H7 (cell line): Measurements from ENCODE around the gene NFS1. TPM values are rescaled to one million over a fixed set of nuclear protein-coding genes. Genes with fewer than 3 reads are reported as not detected.
"Not testable (repeated sequence)": the region's sequence is repeated elsewhere in the genome, so short reads cannot be mapped to it uniquely, and the experiment has no call there.

Source experiments
- DNase-seq: peaks from one replicate; pipeline ENCODE4 v3.0.0; 2012
- H3K27me3 ChIP-seq: 2 replicates; pipeline ENCODE4 v1.6.0; 2011; ENCODE audit warnings: mild to moderate bottlenecking, low read length; ENCODE audit not compliant: control insufficient read depth, insufficient read depth
- H3K36me3 ChIP-seq: replicated peaks from 2 replicates; pipeline ENCODE4 v1.5.1; 2011; ENCODE audit warnings: low read length; ENCODE audit not compliant: control insufficient read depth, insufficient read depth
- H3K4me3 ChIP-seq: 2 replicates; pipeline ENCODE4 v1.5.1; 2011; ENCODE audit warnings: low read depth, mild to moderate bottlenecking, control low read depth, low read length, moderate library complexity; ENCODE audit not compliant: insufficient read depth
- total RNA-seq: library from RNA; depleted of rRNA; stranded (reverse); fragments of >200 nt; shearing (Covaris generic); gene quantifications from 2 replicates; pipeline ENCODE4 v1.2.3, GENCODE V29; 2014

Gene NFS1
- total RNA-seq, 1 experiment from 2014 or later, result 60.6 TPM

DNA sequence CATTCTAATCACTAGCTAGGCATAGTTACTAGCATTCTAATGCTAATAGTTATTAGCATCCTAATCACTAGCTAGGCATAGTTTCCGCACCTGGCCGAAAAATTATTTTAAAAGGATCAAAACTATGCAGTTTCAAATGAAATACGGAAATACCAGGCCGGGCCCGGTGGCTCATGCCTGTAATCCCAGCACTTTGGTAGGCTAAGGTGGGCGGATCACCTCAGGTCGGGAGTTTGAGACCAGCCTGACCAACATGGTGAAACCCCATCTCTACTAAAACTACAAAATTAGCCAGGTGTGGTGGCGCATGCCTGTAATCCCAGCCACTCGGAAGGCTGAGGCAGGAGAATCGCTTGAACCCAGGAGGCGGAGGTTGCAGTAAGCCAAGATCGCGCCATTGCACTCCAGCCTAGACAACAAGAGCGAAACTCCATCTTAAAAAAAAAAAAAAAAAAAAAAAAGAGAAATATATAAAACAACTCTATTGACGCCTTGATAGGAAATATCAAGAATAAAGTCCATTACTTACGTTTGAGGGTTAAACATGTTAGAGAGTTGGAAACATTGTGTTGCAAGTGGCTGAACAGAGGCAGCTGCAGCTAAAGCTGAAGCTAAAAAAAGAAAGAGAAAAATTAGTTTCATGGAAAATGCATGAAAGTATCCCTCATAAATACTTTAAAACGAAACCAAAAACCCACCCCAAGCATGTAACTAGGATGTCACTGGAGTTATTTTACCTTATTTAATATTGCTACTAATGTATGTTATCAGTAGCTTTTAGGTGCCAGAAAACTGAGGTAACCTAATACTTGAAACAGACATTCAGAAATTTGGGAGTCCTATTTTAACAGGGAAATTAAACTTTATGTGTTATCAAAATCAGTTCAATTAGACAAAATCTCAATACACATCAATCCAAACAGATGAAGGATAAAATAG lies 7.7 kb upstream of the NFS1 start:
- H3K4me3 ChIP-seq, H3K27me3 ChIP-seq, DNase-seq: not testable (repeated sequence)
- H3K36me3 ChIP-seq, result peaks cover 49% of the 10 kb centered on the region

DNA sequence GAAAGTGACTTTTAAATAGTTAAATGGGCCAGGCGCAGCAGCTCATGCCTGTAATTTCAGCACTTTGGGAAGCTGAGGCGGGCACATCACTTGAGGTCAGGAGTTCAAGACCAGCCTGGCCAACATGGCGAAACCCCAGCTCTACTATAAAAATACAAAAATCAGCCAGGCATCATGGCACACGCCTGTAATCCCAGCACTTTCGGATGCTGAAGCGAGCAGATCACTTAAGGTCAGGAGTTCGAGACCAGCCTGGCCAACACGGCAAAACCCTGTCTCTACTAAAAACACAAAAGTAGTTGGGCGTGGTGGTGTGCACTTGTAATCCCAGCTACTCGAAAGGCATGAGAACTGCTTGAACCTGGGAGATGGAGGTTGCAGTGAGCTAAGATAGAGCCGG lies 6.7 kb upstream of the NFS1 start:
- not testable (repeated sequence) for DNase-seq, H3K4me3 ChIP-seq, H3K27me3 ChIP-seq
- peaks cover 42% of the 10 kb centered on the region for H3K36me3 ChIP-seq

GRCh38 chr20:35704514-35705261 lies 5.5 kb upstream of the NFS1 start:
- Histone ChIP-seq H3K27me3 (no peaks in the 10 kb centered on the region), H3K36me3 (peaks cover 37% of the 10 kb centered on the region), H3K4me3 (no peak overlapping the region)
- DNase-seq, result no peak

DNA sequence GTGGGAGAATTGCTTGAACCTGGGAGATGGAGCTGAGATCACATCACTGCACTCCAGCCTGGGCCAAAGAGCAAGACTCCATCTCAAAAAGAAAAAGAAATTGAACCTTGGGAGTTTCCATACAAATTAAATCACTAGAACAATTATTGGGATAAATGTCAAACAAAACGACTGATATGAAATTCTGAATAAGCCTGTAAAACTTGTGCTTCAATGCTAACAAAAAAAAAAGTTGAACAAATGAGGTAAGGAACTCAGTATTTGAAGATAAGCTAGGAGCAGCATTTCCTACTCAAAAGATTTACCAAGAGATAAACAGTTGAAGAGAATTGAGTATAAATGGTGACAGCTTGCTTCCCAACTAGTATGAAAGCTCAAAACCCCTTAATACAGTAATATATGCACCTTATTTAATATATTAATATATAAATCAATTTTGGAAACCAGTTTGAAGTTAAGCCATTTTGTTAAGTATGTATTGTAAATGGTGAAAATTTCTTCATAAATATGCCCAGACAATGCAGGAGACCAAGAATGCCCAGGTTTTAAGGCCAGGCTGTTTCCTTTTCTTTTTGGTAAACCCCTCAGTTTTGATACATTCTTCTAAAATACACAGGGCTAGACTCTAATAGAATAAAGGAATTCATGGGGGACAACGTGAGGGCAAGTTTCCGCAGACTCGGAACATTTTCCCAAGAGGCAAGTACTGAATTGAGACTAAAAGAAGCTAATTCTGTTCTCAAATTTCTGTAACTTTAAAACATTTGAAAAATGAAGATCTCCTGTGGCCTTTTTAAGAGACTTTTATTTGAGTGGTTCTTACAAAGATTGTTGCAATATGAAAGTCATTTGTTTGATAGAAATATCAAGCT lies 3.9 kb upstream of the NFS1 start:
- no peak for DNase-seq
- Histone ChIP-seq H3K27me3 (no peaks in the 10 kb centered on the region), H3K4me3 (no peak overlapping the region), H3K36me3 (peaks cover 32% of the 10 kb centered on the region)

GRCh38 chr20:35702051-35702823 lies 3.1 kb upstream of the NFS1 start:
- Histone ChIP-seq H3K27me3 (no peaks in the 10 kb centered on the region), H3K36me3 (peaks cover 28% of the 10 kb centered on the region), H3K4me3 (no peak overlapping the region)
- DNase-seq, result no peak

- DNase-seq, result no peak
- H3K4me3 ChIP-seq, result no peak overlapping the region
- peaks cover 23% of the 10 kb centered on the region for H3K36me3 ChIP-seq
- H3K27me3 ChIP-seq, result no peaks in the 10 kb centered on the region
These were observed 1.5 kb upstream of the NFS1 start for GRCh38 chr20:35700625-35701148.

GRCh38 chr20:35699957-35700624 lies 939 bp upstream of the NFS1 start:
- no peaks in the 10 kb centered on the region for H3K27me3 ChIP-seq
- peaks cover 19% of the 10 kb centered on the region for H3K36me3 ChIP-seq
- peak overlapping the region; percentile 98 for H3K4me3 ChIP-seq
- DNase-seq, result peak; percentile 17

DNA sequence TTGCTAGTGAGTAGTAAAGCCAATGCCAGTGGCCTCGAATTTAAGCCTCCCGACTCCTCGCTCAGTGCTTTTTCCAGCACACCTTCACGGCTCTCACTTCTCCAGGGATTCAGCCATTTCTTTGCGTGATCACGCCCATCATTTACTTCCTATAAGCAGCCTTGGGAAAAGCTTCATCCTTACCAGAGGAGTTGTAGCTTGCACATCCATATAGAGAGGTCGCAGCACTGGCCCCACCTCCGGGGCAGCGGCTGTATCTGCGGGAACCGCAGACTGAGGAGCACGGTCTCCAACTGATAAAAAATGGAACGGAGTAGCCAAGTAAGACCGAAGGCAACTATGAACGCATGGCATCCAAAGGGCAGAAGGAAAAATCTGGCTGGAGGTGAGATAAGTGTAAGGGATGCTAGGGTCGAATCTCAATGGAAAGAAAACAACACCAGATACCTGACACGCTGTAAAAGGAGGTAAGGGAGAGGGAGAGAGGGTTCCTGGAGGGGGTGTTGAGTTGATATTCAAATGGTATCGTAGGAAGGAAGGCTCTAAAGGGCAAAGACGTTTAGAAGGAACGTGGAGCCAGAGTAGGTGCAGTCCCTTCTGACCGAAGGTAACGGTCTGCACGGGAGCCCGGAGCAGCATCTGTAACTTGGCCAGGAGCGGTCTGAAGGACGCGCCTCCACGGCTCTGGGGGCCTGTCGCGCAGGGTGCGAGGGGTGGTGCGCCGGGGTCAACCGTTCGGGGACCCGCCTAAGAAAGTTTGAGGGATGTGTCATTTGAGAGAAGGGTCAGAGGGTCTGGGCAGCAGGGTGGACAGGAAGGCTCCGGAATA lies 640 bp downstream of the NFS1 start:
- DNase-seq, result peak; percentile 34
- peak overlapping the region; percentile 98 for H3K4me3 ChIP-seq
- no peaks in the 10 kb centered on the region for H3K27me3 ChIP-seq
- peaks cover 6% of the 10 kb centered on the region for H3K36me3 ChIP-seq

DNA sequence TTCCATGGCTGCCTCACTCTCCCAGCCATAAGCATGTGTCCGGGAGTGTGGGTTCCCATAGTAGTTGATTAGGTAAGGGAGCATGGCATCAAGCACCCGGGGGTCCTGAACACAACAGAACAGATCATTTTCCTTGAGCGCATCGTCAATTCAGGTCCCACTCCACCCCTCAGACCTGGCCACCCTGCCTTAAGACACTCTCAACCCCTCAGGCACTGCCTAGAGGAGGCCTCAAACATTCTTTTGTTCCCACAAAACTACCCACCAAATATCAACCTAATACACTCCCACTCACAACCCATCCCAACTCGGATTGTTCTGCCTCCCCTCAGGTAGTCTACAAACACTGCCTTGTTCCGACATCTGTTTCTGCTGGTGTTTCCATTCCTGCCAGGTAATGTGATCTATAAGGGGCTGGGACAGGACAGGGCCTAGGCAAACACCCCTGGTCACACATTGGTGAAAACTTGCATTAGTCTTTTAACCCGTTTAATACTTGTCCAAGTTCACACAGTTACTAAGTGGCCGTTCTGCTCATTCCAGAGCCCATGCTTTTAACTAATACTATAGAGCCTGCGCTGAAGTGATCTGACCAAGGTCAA lies 1.4 kb downstream of the NFS1 start:
- Histone ChIP-seq H3K36me3 (peaks cover 6% of the 10 kb centered on the region), H3K27me3 (no peaks in the 10 kb centered on the region), H3K4me3 (no peak overlapping the region)
- no peak for DNase-seq

DNA sequence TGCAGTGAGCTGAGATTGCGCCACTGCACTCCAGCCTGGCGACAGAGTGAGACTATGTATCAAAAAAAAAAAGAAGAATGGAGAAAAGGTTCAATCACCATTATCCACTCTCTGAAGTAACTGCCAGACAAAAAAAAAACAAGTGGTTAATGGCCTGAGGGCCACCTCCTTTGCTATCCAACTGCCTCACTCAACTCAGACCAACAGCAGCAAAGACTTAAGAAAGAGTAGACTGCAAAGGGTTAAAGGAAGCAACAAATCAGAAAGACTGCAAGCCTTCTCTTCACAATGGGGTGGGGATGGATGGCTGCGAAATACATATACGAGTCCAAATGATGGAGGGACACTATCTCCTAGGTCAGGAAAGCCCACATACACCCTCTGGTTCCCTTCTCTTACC lies 3.2 kb downstream of the NFS1 start:
- Histone ChIP-seq H3K36me3 (peaks cover 6% of the 10 kb centered on the region), H3K27me3 (no peaks in the 10 kb centered on the region), H3K4me3 (no peak overlapping the region)
- DNase-seq, result no peak

- DNase-seq, result no peak
- Histone ChIP-seq H3K4me3 (no peak overlapping the region), H3K36me3 (peaks cover 6% of the 10 kb centered on the region), H3K27me3 (no peaks in the 10 kb centered on the region)
These were observed 3.9 kb downstream of the NFS1 start for GRCh38 chr20:35695245-35695749.

- H3K36me3 ChIP-seq, result peaks cover 9% of the 10 kb centered on the region
- H3K4me3 ChIP-seq, result no peak overlapping the region
- no peak for DNase-seq
- no peaks in the 10 kb centered on the region for H3K27me3 ChIP-seq
These were observed 8.9 kb downstream of the NFS1 start for GRCh38 chr20:35690265-35690664.
